ENCODE data around the gene HAUS1. TPM values are rescaled to one million over a fixed set of nuclear protein-coding genes. Genes with fewer than 3 reads are reported as not detected.

The HAUS1 gene
- total and polyA plus RNA-seq, 9 donors: 18.6 to 54.2 (median 28.1) TPM

GRCh38 chr18:46155641-46156051, 51.5 kb downstream of the HAUS1 start:
- WGBS, 3 donors: 85 to 90% (median 85%) methylated on average over 2 of the region's 2 CpGs
- H3K9me3 ChIP-seq: no peaks in the 10 kb centered on the region
- H3K4me1 ChIP-seq (ENCODE audit: insufficient read depth): no peaks in the 10 kb centered on the region
- H3K4me3 ChIP-seq: no peak overlapping the region
- intact Hi-C loops (cut with DNase I): loop anchor here in 1 of 4 donors (10.0 kb wide), 1 partner anchor 499 kb away; the partner anchor contains the start of gene LOXHD1
- H3K27ac ChIP-seq: no peak overlapping the region
- no peaks in the 10 kb centered on the region for H3K36me3 ChIP-seq
- TF ChIP-seq POLR2A (IDR thresholded peaks at IDR 0.05) (no peak), CTCF (IDR thresholded peaks at IDR 0.05) (no peak), EP300 (IDR thresholded peaks at IDR 0.05) (no peak)
- DNase-seq: no peak
- H3K27me3 ChIP-seq: no peaks in the 10 kb centered on the region

GRCh38 chr18:46156124-46156745, 52.0 kb downstream of the HAUS1 start:
- H3K9me3 ChIP-seq: no peaks in the 10 kb centered on the region

GRCh38 chr18:46156843-46157242, 52.7 kb downstream of the HAUS1 start:
- Histone ChIP-seq H3K27me3 (no peaks in the 10 kb centered on the region), H3K4me3 (no peak overlapping the region), H3K4me1 (ENCODE audit: insufficient read depth) (no peaks in the 10 kb centered on the region), H3K9me3 (no peaks in the 10 kb centered on the region), H3K36me3 (no peaks in the 10 kb centered on the region), H3K27ac (no peak overlapping the region)
- WGBS, 3 donors: 64 to 78% (median 77%) methylated on average over 3 of the region's 3 CpGs
- no peak for DNase-seq
- intact Hi-C loops (cut with DNase I): loop anchor here in 1 of 4 donors (10.0 kb wide), 1 partner anchor 498 kb away; the partner anchor contains the start of gene LOXHD1
- TF ChIP-seq CTCF (IDR thresholded peaks at IDR 0.05): no peak
- no peak for TF ChIP-seq EP300 (IDR thresholded peaks at IDR 0.05)
- no peak for TF ChIP-seq POLR2A (IDR thresholded peaks at IDR 0.05)

More at GRCh38 chr18:46156124-46156745, 52.0 kb downstream of the HAUS1 start:
- intact Hi-C loops (cut with DNase I): loop anchor here in 1 of 4 donors (10.0 kb wide), 1 partner anchor 499 kb away; the partner anchor contains the start of gene LOXHD1
- Histone ChIP-seq H3K27me3 (no peaks in the 10 kb centered on the region), H3K27ac (no peak overlapping the region), H3K4me1 (ENCODE audit: insufficient read depth) (no peaks in the 10 kb centered on the region), H3K4me3 (no peak overlapping the region), H3K36me3 (no peaks in the 10 kb centered on the region)
- TF ChIP-seq POLR2A (IDR thresholded peaks at IDR 0.05): no peak
- no peak for TF ChIP-seq CTCF (IDR thresholded peaks at IDR 0.05)
- TF ChIP-seq EP300 (IDR thresholded peaks at IDR 0.05): no peak
- no peak for DNase-seq
- WGBS, 3 donors: 60 to 68% (median 66%) methylated on average over 3 of the region's 3 CpGs

- Histone ChIP-seq H3K4me3 (no peak overlapping the region), H3K9me3 (no peaks in the 10 kb centered on the region), H3K27me3 (no peaks in the 10 kb centered on the region), H3K36me3 (no peaks in the 10 kb centered on the region), H3K4me1 (ENCODE audit: insufficient read depth) (no peaks in the 10 kb centered on the region), H3K27ac (no peak overlapping the region)
- no peak for DNase-seq
- intact Hi-C loops (cut with DNase I): loop anchor here in 1 of 4 donors (10.0 kb wide), 1 partner anchor 496 kb away; the partner anchor contains the start of gene LOXHD1
- TF ChIP-seq EP300 (IDR thresholded peaks at IDR 0.05) (no peak), CTCF (IDR thresholded peaks at IDR 0.05) (no peak), POLR2A (IDR thresholded peaks at IDR 0.05) (no peak)
- 88 to 94% (median 88%) methylated on average over 3 of the region's 3 CpGs for WGBS, 3 donors
These were observed 54.3 kb downstream of the HAUS1 start for GRCh38 chr18:46158499-46158898.

All from ovary (tissue), 9 donors.